Measurements from ENCODE around the gene CTSC.

Gene CTSC

DNA sequence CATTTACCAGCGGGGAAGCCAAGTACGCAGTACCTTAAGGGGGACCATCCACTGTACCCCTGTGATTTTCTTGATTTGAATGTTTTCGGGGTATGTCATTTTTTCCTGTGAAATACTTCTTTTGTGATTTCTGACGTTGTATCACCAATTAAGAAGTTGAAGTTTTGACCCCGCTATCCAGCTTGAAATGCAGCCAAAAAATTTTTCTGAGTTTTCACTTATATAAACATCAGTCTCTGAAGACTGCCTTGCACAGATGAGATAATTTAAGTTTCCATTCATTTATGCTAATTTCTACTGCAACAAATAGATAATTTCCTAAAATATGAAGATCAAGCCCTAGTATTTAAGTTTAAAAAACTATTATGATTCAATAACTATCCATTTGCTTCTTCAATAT is 20.0 kb downstream of the CTSC start:
- DNase-seq (ENCODE audit: low read depth, low spot score): no peak

GRCh38 chr11:88315981-88316441 is 21.5 kb downstream of the CTSC start:
- DNase-seq (ENCODE audit: low read depth, low spot score): no peak

DNA sequence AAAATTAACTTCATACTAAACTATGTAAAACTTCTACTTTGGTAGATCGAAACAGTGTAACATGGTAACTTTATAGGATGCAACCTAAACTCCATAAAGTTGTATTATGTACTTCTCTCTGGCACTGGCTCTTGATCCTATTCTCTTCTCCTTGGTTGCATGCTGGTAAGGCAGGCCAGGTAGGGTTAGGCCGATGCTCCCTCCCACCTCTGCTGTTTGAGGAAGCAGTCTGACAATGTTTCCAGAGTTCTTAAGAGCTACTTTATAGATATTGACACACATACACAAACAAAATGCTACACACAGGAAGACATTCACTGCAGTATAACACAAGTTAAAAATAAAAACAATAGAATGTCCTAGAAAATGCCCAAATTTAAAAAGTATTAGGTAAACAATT is 22.5 kb downstream of the CTSC start:
- DNase-seq (ENCODE audit: low read depth, low spot score): no peak

GRCh38 chr11:88313441-88313840 is 24.1 kb downstream of the CTSC start:
- no peak for DNase-seq (ENCODE audit: low read depth, low spot score)

DNA sequence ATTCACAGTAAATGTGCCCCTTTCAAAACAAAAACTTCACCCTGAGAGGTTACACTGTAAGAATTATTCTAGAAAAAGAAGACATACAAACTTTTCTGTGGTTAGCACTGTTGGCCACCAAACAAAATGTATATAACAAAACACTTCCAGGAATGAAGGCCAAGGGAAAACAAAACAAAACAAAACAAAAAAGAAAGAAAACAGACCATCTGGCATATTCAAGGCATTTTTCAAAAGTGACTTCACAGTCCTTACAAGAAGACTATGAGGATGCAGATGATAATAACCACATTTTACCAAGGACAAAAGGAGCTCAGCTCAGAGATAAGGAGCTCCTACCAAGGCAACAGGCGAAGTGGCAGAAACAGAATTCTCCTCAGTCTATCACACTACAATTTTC is 24.9 kb downstream of the CTSC start:
- no peak for DNase-seq (ENCODE audit: low read depth, low spot score)

GRCh38 chr11:88310246-88310645 is 27.3 kb downstream of the CTSC start:
- DNase-seq (ENCODE audit: low read depth, low spot score): no peak

DNA sequence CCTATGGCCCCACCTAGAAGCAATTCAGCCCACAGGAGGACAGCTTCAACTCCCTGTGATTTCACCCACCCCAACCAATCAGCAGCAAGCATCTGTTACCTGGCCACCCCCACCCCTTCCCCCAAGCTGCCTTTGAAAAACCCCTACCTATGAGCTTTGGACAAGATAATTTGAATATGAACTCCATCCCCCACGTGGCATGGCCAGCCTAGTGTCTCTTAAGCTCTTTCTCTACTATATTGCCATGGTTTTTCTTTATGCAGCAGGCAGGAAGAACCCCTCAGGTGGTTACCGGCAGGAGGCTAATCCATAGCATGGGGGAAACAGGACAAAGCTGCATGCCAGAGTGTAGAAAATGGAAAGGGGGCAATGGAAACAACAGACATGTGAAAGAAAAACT is 29.0 kb downstream of the CTSC start:
- peak; percentile 96 for DNase-seq (ENCODE audit: low read depth, low spot score)

DNA sequence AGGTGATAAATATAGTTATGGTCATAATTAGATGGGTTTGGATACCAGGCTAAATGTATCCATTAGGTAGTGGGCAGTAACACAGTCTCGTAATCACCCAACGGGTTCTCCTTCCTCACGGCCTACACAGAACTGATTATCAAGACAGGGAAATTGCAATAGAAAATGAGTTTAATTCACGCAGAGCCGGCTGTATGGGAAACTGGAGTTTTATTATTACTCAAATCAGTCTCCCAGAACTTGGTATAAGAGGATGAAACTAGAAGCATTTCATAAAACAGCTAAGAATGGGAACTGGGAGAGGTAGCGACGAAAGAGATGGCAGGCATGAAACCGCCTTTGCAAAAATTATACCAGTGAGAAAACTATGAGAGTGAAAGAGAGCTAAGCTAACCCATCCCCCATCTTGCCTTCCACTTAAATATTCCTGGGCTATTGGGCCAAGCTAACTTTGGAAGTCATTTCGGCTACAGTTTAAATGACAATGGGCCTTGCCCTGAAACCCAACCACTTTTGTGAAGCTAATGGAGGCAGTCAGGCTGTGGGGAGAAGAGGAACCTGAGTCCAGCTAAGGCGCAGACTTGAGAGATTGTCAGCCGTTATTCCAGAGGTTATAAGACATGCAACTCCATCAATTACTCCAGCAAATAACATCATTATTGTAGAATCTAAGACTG is 29.6 kb downstream of the CTSC start:
- DNase-seq (ENCODE audit: low read depth, low spot score): peak; percentile 76

- no peak for DNase-seq (ENCODE audit: low read depth, low spot score)
These were observed 30.8 kb downstream of the CTSC start for GRCh38 chr11:88306785-88307184.

DNA sequence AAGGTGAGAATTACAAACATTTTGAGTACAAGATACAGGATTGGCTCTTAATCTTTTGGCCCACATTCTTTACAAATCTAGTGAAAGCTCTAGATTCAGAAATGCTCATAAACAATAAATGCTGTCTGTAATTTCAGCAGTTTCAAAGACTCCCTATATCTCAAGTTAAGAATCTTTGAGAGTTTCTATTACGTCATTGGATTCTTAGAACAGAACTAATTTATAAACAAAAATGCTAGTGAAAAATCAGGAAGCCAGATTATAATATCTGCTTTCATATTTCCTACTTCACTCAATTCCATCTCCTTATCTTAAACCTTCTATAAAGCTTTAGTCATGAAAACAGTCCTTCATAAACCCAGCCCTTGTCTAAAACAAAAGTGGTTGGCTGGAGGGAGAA is 32.1 kb downstream of the CTSC start:
- DNase-seq (ENCODE audit: low read depth, low spot score): no peak

- no peak for DNase-seq (ENCODE audit: low read depth, low spot score)
These were observed 33.2 kb downstream of the CTSC start for GRCh38 chr11:88304352-88304751.

GRCh38 chr11:88303037-88303436 is 34.5 kb downstream of the CTSC start:
- DNase-seq (ENCODE audit: low read depth, low spot score): no peak

- no peak for DNase-seq (ENCODE audit: low read depth, low spot score)
These were observed 35.9 kb downstream of the CTSC start for GRCh38 chr11:88301488-88302140.

DNA sequence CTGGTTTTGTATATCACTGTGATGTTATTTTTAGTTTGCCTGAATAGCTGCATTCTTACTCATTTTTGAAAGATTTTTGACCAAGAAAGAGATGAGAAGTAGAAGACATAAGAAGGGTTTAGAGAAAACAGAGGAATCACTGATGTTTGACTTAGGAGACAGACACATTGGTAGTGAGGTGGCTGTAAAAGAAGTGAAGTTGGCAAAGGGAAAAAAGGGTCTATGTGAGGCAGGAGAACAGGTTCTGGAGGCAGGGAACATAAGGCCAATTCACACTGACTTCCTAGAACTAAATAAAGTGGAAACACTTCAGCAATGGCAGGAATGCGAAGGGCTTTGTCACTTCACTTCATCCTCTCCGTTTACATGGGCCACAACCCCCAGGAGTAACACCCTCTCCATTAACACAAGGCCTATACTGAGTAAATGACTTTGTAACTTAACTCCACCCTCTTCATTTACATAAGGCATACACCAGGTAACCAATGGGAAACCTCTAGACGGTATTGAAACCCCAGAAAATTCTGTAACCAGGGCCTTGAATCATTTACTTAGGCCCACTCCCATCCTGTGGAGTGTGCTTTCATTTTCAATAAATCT is 36.5 kb downstream of the CTSC start:
- peak; percentile 91 for DNase-seq (ENCODE audit: low read depth, low spot score)

DNA sequence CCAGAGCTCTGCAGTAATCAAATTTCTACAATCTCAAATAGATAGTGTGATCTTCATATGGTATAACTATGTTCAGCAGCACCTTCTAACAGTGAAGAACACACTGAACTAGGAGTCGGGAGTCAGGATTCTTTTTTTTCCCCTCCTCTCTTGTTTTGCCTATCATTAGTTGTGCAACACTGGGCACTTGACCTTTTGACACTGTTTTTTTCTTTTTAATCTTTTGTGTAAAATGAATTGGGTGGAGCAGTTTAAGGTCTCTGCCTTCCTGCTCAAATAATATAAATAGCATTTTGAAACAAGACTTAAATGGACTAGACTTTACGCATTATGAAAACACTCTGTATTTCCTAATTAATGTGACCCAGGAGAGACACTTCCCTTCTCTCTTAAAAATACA is 39.7 kb downstream of the CTSC start:
- DNase-seq (ENCODE audit: low read depth, low spot score): no peak

DNA sequence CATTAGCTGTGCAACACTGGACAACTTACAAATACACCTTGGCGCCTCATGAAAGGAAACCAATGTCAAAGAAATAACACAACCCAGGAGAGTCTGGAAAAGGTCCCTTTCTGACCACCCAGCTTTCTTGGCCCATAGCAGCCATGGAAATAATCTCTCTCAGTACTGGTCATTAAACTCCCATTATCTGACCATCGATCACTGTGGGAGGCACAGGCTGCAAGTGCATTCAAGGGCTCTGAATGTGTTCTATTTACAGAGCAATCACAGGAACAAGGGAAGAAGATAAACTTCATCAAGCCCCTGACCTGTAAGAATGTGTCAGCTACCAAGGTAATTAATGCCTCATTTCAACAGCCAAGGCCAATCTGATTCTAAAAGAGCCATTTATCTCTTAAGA is 40.1 kb downstream of the CTSC start:
- DNase-seq (ENCODE audit: low read depth, low spot score): no peak

DNA sequence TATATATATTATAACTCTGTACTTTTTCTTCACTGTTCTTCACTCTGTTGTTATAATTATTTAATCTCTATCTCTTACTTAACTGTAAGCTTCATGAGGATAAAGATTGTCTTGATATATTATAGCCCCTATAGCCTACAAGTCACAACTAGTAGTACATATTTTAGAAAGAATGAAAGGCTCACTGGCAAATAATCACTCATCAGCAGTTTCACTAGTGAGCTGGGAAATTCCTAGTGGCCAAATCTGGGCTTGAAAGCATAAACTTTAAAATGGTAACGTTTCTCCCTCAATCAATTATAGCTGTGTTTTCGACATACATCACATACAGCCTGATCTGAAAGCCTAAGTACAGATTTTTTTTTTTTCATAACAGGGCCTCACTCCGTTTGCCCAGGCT is 42.5 kb downstream of the CTSC start:
- DNase-seq (ENCODE audit: low read depth, low spot score): no peak

GRCh38 chr11:88293931-88294330 is 43.6 kb downstream of the CTSC start:
- no peak for DNase-seq (ENCODE audit: low read depth, low spot score)

GRCh38 chr11:88292171-88292843 is 45.2 kb downstream of the CTSC start:
- no peak for DNase-seq (ENCODE audit: low read depth, low spot score)

DNA sequence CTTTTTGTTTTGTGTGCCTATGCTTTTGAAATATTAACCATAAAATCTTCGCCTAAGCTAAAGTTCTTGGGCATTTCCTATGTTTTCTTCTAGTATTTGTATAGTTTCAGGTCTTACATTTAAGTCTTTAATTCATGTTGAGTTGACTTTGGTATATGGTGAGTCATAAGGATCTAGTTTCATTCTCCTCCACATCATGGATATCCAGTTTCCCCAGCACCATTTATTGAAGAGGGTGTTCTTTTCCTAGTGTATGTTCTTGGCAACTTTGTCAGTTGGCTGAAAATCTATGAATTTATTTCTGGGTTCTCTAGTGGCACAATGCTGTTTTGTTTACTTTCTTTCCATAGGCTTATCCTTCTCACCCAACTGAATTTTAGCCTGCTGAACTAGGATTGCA is 49.0 kb downstream of the CTSC start:
- DNase-seq (ENCODE audit: low read depth, low spot score): no peak

- no peak for DNase-seq (ENCODE audit: low read depth, low spot score)
These were observed 53.0 kb downstream of the CTSC start for GRCh38 chr11:88284336-88285050.

All from iPS DF 19.7 (cell line).